HG03025 (cell line): ENCODE measurements around the gene TGFA.

Source experiments
- ATAC-seq: cut with Tn5 transposase; IDR thresholded peaks from one replicate; pipeline ENCODE4 v1.9.1; 2021; ENCODE audit warnings: mild to moderate bottlenecking, moderate library complexity; ENCODE audit not compliant: unreplicated experiment, low FRiP score

TGFA gene

DNA sequence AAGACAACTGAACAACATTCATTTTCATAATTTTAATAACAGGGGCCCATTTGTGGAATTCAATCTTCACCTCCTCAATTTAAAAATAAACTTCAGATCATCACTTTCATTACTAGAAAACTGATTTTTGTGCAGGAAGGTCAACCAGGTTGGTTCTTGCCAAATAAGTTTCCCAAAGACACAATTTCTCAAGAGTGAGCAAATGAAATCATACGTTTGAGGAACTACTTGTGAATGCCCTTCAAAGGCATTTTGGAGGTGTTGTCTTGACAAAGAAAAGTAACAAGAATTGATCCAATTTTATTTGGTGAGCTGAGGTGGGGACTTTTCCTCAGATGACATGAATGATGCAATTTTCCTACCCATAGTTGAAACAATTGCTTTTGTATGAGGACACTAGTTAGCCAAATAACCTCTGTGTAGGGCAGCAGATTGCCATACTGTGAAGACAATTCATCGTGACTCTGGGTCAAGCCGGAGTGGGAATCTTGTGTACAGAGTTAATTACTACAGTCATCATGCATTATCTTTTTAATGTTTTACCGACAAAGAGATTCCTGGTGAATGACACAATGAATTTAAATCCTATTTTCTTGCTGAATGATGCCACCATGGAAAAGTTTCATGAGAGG, 121.8 kb downstream of the TGFA start:
- no peak for ATAC-seq

DNA sequence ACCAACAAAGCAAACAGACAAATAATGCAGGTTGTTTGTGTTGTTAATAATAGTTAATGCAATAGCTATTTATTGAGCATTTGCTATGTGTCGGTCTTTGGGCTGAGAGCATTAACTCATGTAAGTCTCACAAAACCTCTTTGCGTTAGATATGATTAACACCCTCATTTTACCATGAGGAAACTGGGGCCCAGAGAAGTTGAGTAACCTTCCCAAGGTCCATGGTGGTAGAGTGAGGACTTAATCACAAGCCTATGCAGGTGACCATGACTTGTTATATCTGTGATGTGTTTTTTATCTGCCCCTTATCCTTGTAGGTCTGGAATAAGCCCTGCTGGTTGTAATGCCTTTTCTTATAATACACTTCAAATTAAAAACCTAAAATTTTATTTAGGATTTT, 127.3 kb downstream of the TGFA start:
- no peak for ATAC-seq

DNA sequence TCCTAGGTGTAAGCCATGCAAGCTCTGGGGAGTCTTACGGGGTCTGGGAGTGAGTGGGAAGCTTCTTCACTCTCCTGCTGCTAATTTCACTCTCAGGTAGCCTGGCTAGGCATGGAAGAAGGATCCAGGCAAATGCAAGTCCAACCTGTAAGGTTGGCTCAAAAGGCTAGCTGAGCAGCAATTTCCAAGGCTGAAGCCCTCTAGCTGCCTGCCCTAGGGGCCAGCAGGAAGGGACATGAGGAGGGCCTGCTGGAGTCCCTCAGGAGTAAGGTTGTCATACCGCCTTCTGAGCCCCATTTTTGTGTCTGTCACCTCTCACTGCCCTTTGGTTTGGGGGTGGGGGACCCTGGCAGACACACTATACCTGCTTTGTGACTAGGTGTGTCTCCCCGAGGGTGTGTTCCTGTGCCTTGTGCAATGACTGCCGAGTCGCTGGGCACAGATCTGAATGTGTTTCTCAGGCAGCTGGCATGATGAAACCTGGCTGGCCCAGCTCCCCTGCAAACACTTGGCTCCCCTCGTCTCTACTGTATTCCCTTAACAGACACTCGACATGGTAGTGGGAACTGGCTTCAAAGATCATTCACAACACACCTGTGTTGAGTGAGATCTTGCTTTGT, 127.8 kb downstream of the TGFA start:
- no peak for ATAC-seq

DNA sequence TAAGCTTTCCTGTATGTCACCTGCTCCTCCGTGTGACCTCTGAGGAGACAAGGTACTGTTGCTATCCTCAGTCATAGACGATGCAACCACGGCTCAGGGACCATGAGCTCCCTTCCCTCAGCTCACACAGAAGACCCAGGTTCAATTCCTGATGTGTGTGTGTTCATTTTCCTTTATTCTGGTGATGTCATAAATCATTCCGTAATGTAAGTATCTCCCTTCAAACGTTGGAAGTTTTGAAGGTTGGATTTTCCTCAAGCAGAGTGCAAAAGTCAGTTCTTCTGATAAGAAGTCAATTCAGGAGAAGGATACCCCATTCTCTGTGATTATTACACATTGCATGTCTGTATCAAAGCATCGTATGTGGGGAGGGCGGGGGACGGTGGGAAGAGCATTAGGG, 132.9 kb downstream of the TGFA start:
- no peak for ATAC-seq

DNA sequence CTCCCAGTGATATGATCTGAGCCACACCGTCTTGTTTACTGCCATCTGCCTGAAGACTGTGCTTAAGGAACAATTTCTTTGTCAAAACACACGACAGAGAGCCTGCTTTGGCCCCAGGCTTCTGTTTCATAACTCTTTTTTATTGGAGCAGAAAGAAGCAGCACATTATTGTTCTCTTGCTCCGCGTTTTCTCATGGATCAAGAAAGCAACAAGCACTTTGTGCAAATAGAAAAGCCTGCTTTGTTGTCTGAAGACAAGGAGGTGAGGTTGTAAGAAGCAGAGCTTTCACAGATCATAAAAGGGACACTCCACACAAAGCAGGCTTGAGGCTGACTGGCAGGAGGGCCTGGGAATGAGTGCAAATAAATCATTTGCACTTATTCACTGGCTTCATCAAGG, 133.5 kb downstream of the TGFA start:
- ATAC-seq, result no peak

DNA sequence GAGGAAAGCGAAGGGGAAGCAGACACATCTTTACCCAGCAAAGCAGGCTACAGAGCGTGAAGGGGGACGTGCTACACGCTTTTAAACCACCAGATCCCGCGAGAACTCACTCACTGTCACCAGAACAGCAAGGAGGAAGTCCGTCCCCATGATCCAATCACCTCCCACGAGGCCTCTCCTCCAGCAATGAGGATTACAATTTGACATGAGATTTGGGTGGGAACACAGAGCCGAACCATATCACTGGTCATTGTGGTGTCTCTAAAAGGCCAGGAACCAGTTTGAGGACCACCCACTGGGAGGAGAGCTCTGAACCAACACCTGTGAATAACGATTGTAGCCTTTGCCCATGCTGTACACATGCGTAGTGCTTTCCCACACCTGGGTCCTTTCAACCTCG, 135.1 kb downstream of the TGFA start:
- ATAC-seq, result no peak

DNA sequence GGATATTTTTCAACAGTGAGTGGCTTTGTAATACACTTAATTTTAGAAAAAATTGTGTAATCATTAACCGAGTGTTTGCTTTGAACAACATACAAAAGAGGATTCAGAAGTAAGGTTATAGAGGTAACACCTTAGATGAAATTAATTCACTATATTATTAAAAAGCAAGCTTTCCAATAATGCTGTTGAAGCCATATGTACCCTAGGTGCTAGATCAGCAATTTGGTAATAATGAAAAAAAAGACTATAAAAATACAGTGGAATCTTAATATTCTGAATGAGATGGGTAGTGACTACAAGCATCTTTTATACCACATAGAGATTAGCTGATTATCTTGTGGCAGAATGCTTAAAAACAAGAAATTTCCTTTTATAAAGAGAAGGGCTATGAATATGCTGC, 136.6 kb downstream of the TGFA start:
- no peak for ATAC-seq

DNA sequence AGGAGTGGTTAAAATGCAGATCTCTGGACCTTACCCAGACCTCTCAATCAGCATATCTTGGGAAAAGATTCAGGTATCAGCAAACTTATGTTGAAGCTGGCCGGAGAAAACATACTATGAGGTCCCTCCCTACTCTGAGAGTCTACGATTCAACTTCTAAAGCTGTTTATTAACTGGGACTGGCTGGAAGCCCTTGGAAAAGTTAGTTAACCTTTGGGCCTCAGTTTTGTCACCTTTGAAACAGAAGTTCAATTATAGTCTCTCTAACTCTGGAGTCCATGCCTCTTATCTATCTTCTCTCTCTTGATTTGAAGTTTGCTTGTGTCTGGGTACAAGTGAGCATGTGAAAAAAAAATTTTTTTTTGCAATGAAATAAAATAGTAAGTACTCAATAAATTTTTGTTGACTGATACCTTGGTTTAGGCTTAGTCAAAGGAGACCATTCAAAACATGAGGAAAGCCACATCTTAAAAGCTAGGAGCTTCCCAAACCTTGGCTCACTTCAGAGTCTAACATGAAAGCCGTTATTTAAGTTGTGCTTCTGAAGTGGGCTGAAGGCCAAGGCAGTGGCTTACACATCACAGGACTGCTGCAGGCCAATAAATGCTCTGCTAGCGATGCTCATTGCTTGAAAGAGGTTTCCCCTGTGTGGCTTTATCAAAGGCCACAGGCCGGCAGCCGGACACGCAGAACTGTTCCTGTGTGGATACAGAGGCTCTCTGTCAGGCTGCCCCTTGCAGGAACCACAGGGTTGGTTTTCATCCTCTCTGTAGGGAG, 141.1 kb downstream of the TGFA start:
- no peak for ATAC-seq

DNA sequence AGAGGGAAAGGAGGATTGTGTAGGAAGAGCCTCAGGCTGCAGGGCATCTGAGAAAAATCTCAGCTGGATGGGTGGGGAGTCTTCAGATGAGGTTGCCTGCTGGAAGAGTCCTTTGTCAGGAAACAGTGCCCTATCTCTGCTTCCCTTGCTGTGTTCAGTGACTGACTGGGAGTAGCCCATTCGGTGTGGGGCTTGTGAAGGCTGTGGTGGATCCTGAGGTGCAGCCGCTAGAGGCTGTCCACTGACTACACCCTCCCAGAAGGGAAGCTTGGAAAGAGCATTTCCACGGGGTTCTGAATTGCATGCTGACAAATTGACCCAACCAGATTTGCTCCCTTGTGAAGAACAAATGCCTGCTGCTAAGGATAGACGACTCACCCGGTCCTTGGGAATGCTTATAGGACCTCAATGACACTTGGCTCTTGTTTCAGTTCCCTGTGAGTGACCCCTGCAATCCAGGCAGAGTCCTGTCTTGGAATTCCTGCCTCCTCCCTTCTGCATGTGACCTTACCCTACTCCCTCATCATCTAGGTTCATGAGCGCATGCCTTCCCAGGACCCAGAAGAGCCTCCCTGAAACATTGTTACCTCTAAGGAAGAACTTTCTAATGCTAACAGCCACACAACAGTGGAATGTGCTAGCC, 142.0 kb downstream of the TGFA start:
- no peak for ATAC-seq

DNA sequence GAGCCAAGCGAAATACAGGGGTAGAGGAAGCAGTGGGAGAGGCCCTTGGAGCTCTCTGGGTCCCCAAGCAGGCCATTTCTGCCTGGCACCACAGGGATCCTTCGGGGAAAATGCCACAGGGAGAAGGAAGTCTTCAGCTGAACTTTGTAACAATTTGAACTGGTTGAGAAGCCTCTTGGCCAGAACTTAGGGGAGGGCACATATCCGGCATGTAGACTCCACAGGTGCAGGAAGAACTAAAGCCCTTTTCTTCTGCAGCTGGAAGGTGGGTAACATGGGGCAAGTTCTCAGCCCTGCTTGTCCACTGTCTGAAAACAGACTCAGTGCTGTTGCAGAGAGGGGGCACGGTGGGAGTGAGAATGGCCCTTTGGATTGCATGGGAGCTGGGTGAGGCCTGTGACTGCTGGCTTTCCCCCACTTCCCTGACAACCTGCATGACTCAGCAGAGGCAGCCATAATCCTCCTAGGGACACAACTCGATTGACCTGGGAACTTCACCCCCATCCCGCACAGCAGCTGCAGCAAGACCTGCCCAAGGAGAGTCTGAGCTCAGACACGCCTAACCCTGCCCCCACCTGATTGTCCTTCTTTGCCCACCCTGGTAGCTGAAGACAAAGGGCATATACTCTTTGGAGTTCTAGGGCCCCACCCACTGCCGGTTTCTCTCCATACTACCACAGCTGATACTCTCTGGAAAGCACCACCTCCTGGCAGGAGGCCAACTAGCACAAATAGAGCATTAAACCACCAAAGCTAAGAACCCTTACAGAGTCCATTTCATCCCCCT, 150.2 kb downstream of the TGFA start:
- ATAC-seq, result no peak

DNA sequence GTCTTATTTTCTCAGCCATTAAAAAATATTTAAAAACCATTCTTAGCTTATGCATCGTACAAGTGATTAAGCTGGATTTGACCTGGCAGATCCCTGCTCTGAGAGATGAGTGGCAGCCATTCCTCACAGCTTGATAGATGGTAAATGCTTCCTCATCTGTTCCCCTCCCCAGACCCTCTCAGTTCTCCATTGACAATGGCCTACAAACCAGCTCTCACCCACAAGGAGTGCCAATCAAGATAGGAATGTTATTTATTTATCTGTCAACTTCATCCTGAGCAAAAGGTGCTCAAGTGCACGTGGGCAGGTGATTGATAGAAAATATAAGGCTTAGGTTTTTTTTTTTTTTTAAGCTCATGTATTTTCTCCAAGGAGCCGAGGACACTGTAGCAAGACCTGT, 153.1 kb downstream of the TGFA start:
- no peak for ATAC-seq

DNA sequence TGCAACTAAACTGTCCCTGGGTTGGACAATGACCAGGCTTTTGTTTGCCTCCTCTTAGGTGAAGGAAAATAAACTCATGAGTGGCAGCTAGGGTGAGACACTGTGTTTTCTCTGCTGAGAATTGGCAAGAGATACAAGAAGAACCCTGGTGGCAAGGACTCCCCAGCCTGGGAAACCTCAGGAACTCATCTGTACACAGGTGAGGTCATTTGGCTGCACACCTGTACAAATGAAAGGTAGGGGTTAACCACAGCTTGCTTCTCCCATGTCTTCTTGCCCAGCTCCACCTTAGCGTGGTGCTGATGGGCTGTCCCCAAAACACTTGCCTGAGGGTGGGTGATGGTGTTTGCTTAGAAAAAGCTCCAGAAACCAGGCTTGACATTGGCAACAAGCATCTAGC, 154.6 kb downstream of the TGFA start:
- no peak for ATAC-seq
